Hematopoietic multipotent progenitor cell (in vitro differentiated cells): ENCODE results near the gene BASP1. TPM values are rescaled to one million over a fixed set of nuclear protein-coding genes. Genes with fewer than 3 reads are reported as not detected.
A peak's percentile ranks its signal among the peaks of the same experiment; 100 is the strongest.
"Not testable (repeated sequence)": the region's sequence is repeated elsewhere in the genome, so short reads cannot be mapped to it uniquely, and the experiment has no call there.

ENCODE experiments used
- DNase-seq, 3 donors: peaks; one replicate each; pipeline ENCODE4 v3.0.0-alpha.2; 2011 to 2015; ENCODE audit warnings: low read depth in 2 of 3, low spot score in 2 of 3
- small RNA-seq: library from RNA; depleted of rRNA; stranded (forward); fragments of <200 nt; gene quantifications from one replicate; pipeline ENCODE3, GENCODE V24; 2012
- total RNA-seq: library from RNA; depleted of rRNA; stranded (reverse); fragments of >200 nt; gene quantifications from one replicate; pipeline ENCODE4 v1.2.3, GENCODE V29; 2012

BASP1 gene
- total RNA-seq, 1 donor = 7.8 TPM

DNA sequence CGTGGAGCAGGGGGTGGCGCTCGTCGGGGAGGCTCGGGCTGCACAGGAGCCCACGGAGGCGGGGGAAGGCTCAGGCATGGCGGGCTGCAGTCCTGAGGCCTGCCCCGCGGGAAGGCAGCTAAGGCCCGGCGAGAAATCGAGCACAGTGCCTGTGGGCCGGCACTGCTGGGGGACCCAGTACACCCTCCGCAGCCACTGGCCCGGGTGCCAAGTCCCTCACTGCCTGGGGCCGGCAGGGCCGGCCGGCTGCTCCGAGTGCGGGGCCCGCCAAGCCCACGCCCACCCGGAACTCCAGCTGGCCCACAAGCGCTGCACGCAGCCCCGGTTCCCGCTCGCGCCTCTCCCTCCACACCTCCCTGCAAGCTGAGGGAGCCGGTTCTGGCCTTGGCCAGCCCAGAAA is 94.4 kb downstream of the BASP1 start:
- DNase-seq = not testable (repeated sequence)

DNA sequence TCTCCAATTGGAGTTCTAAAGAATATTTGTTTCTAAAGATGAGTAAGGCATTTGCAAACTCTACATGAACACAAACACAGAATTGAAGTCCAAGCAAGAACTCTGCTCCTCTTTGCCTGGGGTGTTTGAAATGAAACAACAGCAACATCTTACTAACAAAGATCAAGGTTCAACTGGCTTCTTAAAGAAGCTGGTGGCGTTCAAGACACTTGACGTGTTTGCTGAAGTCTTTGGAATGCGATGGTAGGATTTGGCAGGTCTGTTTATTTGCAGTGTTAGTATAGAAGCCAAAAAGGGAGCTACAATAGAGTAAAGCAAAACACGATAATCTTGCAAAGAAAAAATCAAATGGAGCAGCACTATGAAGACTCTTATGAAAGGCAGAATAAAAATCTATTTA is 94.9 kb downstream of the BASP1 start:
- no peak for DNase-seq

DNA sequence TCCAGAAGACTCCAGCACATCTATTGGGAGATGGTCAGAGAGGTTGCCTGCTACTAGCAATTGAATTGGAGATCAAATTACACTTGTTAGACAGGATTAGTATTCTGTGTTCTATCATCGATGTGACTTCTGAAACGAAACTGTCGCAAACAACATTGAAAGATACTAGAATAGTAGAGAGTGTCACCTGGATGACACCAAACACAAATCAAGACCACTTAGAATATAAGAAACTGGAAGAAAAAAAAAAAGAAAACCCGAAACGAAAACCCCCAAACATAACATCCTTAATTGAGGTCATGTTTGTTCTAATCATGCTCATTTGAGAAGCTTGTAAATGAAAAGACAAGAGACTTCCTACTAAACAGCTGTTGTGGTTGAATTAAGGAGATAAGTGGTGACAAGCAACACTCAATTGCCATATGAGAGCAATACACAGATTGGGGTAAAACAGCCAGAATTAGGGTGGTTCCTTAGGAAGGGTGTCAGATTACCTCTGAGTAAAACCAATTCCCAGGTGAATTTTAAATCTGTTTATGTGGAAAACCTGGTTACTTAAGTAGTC is 97.6 kb downstream of the BASP1 start:
- DNase-seq = peak in 2 of 3 donors; percentile 11 to 68

DNA sequence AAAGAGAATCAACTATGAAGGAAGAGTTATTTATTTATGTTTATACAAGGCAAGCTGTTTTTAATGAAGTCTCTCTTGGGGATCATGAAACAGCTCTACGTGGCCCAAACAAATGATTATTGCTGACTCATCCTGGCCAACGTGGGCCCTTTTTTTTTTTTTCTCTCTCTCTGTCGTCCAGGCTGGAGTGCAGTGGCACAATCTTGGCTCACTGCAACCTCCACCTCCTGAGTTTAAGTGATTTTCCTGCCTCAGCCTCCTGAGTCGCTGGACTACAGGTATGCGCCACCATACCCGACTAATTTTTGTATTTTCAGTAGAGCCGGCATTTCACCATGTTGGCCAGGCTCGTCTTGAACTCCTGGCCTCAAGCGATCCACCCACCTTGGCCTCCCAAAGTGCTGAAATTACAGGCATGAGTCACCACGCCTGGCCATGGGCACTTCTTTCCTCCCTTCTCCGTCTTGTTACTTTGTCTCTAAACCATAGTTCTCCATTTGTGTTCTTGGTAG is 98.3 kb downstream of the BASP1 start:
- DNase-seq = peak in 1 of 3 donors; percentile 28

DNA sequence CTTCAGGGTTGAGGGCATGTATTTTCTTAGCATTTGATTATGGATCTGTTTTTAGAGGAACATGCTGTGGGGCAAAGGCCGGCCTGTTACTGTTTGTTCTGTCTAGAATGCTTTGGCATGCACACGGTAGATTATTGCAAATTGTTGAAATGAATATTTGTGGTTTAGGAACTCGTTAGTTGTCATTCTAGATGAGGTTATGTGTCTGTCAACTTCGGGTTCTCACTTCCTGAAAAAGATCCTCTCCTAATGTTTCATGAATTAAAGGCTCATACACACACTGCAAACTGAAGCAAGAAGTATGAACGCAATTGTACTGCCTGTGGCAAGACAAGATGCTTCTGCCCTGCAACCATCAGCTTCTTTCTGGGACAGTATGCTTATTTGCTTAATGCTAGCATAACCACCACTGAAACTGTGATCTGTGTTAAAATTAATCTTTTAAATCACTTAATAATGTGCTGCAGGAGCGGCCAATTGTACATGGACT is 99.6 kb downstream of the BASP1 start:
- peak in 1 of 3 donors; percentile 37 for DNase-seq

DNA sequence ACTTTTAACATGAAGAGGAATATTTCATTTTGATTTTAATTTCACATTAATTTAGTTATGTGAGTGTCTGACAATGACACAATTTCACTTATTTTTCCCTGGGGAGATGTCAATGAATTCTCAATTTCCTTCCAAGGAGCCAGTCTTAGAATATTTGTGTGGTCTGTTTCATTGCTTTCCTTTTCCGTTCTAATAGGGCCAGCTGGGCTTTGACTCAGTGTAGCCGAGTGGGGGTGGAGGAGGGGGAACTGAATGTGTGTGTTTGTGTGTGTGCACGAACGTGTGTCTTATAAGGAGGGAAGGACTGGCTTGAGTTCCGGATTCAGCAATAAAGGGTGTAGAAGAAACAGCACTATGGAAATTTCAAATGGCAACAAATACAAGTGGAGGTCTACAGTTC is 100.0 kb downstream of the BASP1 start:
- DNase-seq = no peak

DNA sequence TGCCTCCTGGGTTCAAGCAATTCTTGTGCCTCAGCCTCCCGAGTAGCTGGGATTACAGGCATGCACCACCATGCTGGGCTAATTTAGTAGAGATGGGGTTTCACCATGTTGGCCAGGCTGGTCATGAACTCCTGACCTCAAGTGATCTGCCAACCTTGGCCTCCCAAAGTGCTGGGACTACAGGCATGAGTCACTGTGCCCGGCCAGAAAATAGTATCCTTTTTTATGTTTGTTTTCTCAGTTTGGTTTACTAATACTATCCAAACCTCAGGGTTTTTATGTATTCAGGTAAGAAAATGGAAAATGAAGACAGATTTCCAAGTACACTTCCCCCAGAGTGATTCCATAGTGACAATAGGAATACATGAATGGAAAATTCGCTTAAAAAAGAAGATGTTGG is 101.7 kb downstream of the BASP1 start:
- not testable (repeated sequence) for DNase-seq

DNA sequence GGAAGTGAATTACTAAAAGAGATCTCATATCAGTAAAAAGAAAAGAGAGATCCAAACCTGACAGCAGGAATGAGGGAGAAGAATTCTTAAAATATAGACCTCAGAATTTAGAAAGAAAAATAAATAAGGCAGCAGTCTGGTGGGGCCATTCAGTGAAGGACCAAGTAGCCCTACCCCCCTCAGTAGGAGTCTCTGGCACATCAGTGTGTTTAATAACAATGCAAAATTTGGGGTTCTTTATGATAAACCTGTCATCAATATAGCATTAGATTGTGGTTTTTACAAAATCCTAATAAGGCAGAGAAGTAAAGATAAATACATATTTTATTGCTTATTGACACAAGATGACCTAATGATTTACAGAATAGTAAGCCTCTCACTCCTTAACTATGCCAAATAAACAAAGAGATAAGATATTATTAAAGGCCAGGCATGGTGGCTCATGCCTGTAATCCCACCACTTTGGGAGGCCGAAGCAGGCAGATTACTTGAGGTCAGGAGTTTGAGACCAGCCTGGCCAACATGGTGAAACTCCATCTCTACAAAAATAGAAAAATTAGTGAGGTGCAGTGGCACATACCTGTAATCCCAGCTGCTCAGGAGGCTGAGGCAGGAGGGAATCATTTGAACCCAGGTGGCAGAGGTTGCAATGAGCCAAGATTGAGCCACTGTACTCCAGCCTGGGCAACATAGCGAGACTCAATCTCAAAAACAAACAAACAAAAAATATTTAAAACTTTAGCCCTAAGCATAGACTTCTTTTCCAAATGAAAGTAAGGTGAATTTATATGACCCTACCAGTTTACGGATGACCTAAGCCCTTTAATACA is 108.6 kb downstream of the BASP1 start:
- DNase-seq = no peak

Small RNA genes within 50 kb of the gene (small RNA-seq; reads per million reads assigned to genes)
- gene RNU6-1003P = not detected
